Ishikawa (cell line): ENCODE data around the gene KATNB1.

Experiments used
- CEBPB ChIP-seq: IDR thresholded peaks from 2 replicates; pipeline ENCODE4 v1.6.1; 2012
- CREB1 ChIP-seq: IDR thresholded peaks from 2 replicates; pipeline ENCODE4 v1.6.1; 2012; ENCODE audit warnings: low read depth
- EGR1 ChIP-seq: IDR thresholded peaks from 2 replicates; pipeline ENCODE4 v1.6.1; 2012
- EP300 ChIP-seq: IDR thresholded peaks from 2 replicates; pipeline ENCODE4 v1.6.1; 2012; ENCODE audit warnings: borderline replicate concordance
- FOXM1 ChIP-seq: IDR thresholded peaks from 2 replicates; pipeline ENCODE4 v1.6.1; 2012; ENCODE audit warnings: low read depth, borderline replicate concordance
- NFIC ChIP-seq: IDR thresholded peaks from 2 replicates; pipeline ENCODE4 v1.6.1; 2012
- RAD21 ChIP-seq: IDR thresholded peaks from 2 replicates; pipeline ENCODE4 v1.6.1; 2012; ENCODE audit warnings: low read depth
- TAF1 ChIP-seq: IDR thresholded peaks from 2 replicates; pipeline ENCODE4 v1.6.1; 2012; ENCODE audit warnings: low read depth, mild to moderate bottlenecking
- TCF12 ChIP-seq: IDR thresholded peaks from 2 replicates; pipeline ENCODE4 v1.6.1; 2012; ENCODE audit warnings: low read depth
- TEAD4 ChIP-seq: IDR thresholded peaks from 2 replicates; pipeline ENCODE4 v1.6.1; 2012
- YY1 ChIP-seq: IDR thresholded peaks from 2 replicates; pipeline ENCODE4 v1.6.1; 2012; ENCODE audit warnings: low read depth
- ZBTB7A ChIP-seq: IDR thresholded peaks from 2 replicates; pipeline ENCODE4 v1.6.1; 2012; ENCODE audit warnings: low read depth
- TF ChIP-seq, protein P1 (sequence below): IDR thresholded peaks from 2 replicates; pipeline ENCODE4 v1.6.1; 2012; ENCODE audit warnings: low read depth, mild to moderate bottlenecking
- TF ChIP-seq, protein P2 (sequence below): IDR thresholded peaks from 2 replicates; pipeline ENCODE4 v1.6.1; 2012
- TF ChIP-seq, protein P3 (sequence below): IDR thresholded peaks from 2 replicates; pipeline ENCODE4 v1.6.1; 2012

Gene KATNB1

DNA sequence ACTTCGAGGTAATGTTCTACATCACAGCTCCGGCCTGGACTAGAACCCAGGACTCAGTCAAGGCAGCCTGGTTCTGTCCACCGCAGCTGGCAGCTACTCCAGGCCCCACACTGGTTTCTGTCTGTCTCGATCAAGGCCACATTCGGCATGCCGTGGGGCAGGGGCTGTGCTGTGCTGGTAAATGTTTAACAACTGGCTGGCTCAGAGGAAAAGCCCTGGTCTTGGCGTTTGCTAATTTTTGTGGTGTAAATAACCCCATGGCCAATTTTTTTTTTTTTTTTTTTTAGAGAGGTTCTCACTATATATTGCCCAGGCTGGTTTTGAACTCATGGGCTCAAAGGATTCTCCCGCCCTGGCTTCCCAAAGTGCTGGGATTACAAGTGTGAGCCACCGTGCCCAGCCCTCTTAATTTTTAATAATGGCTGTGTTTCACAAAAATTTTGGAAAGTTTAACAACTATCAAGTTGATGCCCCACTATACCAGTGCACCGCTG is 41.3 kb upstream of the KATNB1 start:
- TF ChIP-seq YY1 = no peak
- no peak for TF ChIP-seq ZBTB7A
- no peak for TF ChIP-seq TAF1
- TF ChIP-seq, protein P1, sequence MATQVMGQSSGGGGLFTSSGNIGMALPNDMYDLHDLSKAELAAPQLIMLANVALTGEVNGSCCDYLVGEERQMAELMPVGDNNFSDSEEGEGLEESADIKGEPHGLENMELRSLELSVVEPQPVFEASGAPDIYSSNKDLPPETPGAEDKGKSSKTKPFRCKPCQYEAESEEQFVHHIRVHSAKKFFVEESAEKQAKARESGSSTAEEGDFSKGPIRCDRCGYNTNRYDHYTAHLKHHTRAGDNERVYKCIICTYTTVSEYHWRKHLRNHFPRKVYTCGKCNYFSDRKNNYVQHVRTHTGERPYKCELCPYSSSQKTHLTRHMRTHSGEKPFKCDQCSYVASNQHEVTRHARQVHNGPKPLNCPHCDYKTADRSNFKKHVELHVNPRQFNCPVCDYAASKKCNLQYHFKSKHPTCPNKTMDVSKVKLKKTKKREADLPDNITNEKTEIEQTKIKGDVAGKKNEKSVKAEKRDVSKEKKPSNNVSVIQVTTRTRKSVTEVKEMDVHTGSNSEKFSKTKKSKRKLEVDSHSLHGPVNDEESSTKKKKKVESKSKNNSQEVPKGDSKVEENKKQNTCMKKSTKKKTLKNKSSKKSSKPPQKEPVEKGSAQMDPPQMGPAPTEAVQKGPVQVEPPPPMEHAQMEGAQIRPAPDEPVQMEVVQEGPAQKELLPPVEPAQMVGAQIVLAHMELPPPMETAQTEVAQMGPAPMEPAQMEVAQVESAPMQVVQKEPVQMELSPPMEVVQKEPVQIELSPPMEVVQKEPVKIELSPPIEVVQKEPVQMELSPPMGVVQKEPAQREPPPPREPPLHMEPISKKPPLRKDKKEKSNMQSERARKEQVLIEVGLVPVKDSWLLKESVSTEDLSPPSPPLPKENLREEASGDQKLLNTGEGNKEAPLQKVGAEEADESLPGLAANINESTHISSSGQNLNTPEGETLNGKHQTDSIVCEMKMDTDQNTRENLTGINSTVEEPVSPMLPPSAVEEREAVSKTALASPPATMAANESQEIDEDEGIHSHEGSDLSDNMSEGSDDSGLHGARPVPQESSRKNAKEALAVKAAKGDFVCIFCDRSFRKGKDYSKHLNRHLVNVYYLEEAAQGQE = no peak
- TF ChIP-seq, protein P2, sequence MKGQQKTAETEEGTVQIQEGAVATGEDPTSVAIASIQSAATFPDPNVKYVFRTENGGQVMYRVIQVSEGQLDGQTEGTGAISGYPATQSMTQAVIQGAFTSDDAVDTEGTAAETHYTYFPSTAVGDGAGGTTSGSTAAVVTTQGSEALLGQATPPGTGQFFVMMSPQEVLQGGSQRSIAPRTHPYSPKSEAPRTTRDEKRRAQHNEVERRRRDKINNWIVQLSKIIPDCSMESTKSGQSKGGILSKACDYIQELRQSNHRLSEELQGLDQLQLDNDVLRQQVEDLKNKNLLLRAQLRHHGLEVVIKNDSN = no peak
- TF ChIP-seq EGR1 = no peak
- no peak for TF ChIP-seq TCF12
- no peak for TF ChIP-seq EP300
- TF ChIP-seq RAD21 = no peak
- TF ChIP-seq FOXM1 = no peak

DNA sequence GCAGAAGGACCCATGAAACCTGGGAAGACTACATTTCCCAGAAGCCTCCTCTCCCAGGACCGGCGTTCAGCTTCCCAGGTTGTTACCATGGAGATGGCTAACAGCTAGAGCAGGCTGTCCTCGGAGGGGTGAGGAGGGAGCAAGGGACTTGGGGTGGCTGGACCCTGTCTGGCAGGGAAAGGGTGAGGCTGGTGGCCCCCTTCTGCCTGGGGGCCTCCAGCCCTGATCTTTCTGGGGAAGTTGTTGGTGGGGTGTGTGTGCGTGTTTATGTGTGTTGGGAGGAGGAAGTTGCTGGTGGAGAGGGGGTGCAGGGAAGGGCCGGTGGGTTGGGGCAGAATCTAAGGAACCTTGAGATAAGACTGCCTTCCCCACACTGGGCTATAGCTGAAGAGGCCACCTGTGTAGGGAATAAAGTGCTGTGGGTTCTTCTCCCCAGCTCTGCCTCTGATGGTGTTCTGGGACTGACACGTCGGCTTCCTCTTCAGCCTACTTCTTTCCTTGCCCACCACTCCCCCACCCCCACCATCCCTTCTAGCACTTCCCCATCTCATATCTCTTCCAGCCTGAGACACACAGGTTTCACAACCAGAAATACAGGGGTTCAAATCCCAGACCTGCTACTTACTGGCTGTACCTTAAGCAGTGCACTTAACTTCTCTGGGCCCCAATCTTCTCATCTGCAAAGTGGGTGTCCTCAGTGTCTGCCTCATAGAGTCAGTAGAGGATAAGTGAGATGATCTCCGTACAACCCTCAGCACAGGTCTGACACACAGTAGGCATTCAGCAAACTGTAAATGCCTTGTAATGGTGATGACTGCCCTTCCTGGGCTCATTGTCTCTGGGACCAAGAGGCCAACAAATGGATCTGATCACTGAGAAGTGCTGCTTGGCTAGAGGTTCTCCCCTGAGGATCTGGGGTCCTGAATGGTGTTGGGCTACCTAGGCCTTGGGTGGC is 40.6 kb upstream of the KATNB1 start, which contains the start of gene DRC7:
Gene DRC7 (plus strand): TSS at position 82 of the 955 bp plus-strand sequence. CDS start 3,144 bp downstream, outside the sequence.
- TF ChIP-seq EP300 = no peak
- 0 out of 2 replicates have a peak, but pooled peaks have one; percentile 19 for TF ChIP-seq YY1

DNA sequence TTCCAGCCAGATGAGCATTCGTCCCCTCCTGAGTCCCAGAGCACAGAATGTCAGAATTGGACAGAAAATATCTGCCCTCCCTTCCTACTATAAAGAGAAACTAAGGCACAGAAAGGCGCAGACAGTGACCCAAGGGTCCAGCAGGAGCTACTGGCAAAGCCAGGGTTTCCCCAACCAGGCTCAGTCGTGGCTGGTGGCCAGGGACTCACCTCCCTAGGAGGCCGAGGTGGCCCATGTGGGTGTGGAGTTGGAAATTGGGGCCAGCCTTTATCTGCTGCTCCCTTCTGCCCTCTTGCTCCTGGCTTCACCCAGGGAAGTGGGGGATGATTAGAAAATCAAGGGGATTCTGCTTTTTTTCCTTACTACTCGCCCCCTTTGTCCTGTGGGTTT is 39.9 kb upstream of the KATNB1 start:
- no peak for TF ChIP-seq RAD21
- TF ChIP-seq, protein P2 = no peak
- TF ChIP-seq, protein P1 = no peak
- no peak for TF ChIP-seq FOXM1
- TF ChIP-seq, protein P3, sequence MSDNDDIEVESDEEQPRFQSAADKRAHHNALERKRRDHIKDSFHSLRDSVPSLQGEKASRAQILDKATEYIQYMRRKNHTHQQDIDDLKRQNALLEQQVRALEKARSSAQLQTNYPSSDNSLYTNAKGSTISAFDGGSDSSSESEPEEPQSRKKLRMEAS = no peak
- no peak for TF ChIP-seq TCF12
- no peak for TF ChIP-seq EP300
- no peak for TF ChIP-seq CEBPB
- no peak for TF ChIP-seq TEAD4
- no peak for TF ChIP-seq ZBTB7A
- no peak for TF ChIP-seq CREB1
- no peak for TF ChIP-seq NFIC
- TF ChIP-seq EGR1 = no peak
- TF ChIP-seq TAF1 = no peak
- TF ChIP-seq YY1 = no peak

DNA sequence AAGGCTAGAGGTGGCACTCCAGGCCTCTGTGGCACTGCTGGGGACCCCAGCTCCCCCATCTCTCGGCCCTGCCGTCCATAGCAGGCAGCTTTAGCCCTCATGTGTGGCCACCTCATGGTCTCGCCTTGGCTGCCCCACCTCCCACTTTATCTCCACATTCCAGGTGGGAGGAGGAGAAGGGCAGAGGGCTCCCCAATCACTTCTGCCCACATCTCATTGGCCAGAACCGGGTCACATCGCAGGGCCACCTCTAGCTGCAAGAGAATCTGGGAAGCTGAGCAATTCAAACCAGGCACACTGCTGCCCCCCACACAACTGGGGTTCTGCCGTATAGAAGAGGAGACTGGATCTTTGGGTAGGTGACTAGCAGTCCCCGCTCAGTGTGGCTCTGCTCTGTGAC is 39.3 kb upstream of the KATNB1 start:
- TF ChIP-seq TAF1 (no peak), TCF12 (no peak), YY1 (no peak), CEBPB (no peak), NFIC (no peak), ZBTB7A (no peak), EGR1 (no peak), RAD21 (no peak), TEAD4 (no peak)
- TF ChIP-seq, protein P3 = no peak
- TF ChIP-seq, protein P2 = no peak

DNA sequence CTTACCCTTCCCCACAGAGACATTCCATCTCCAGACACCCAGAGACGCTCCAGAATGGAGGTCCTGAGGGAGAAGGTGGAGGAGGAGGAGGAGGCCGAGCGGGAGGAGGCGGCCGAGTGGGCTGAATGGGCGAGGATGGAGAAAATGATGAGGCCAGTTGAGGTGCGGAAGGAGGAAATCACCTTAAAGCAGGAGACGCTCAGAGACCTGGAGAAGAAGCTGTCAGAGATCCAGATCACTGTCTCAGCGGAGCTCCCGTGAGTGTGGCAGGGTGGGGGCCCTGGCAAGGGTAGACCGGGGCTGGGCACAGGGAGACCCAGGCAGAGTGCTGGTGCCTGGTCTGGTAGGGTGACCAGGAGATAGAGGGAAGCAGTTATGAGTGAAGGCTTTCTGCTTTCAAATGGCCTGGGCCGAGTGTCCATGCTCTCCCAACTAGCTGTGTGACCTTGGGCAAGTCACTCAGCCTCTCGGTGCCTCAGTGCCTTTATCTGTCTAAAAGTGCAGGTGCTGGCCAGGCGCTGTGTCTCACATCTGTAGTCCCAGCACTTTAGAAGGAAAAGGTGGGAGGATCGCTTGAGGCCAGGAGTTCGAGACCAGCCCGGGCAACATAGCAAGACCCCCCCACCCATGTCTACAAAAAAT is 37.6 kb upstream of the KATNB1 start:
- TF ChIP-seq NFIC = no peak
- no peak for TF ChIP-seq FOXM1
- TF ChIP-seq CREB1 = no peak
- TF ChIP-seq, protein P3 = no peak
- TF ChIP-seq YY1 = no peak
- no peak for TF ChIP-seq EGR1
